Measurements from ENCODE around the gene PHKG1.

- TF ChIP-seq POLR2A (IDR thresholded peaks at IDR 0.05; ENCODE audit: low read length) (no peak), GATA1 (IDR thresholded peaks at IDR 0.05; ENCODE audit: low read depth, low read length) (no peak)
These were observed 30.4 kb downstream of the PHKG1 start for GRCh38 chr7:56062382-56062781.

Measured in erythroblast (primary cell).